SK-N-MC (cell line): ENCODE results near the gene AKAP3.

Experiments used
- EZH2 ChIP-seq: fragments of 200-600 bp; sonication (generic); IDR thresholded peaks from one replicate; pipeline ENCODE4 v1.6.1; 2017; ENCODE audit warnings: antibody characterized with exemption
- POLR2AphosphoS5 ChIP-seq: IDR thresholded peaks from 2 replicates; pipeline ENCODE4 v1.6.1; 2012; ENCODE audit warnings: mild to moderate bottlenecking, low read depth, low read length, borderline replicate concordance

DNA sequence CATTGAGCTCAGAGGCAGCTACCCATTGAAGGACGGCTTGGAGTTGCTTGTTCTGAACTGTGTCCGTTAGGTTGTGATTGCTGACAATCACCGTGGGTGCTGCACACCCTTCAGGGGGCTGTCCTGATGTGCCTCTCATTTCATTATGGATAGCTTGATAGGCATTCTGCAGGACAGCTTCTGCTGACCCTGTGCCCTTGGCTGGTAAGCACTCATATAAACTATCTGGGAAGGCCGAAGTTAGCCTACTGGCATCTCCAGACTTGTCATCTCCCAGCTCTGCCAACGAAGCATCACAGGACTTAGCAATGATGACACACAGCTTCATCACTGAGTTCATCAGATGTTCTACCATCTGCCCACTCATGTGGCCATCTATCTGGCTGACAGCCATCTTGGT lies 22.3 kb downstream of the AKAP3 start:
- TF ChIP-seq POLR2AphosphoS5 (no peak), EZH2 (no peak)
